SK-N-SH treated with all-trans-retinoic acid at 6 μM for 48 hours (cell line): ENCODE measurements around the gene NAPG.

Experiments
- ATAC-seq: fragments of 200-7000 bp; cut with Tn5 transposase; 3 replicates; pipeline ENCODE4 v1.9.1; 2020; ENCODE audit warnings: mild to moderate bottlenecking, moderate library complexity
- ARNTL ChIP-seq: fragments of 450-650 bp; formaldehyde crosslinking; IDR thresholded peaks from 2 replicates; pipeline ENCODE4 v1.5.0; 2020; ENCODE audit warnings: low read depth, mild to moderate bottlenecking, moderate library complexity, borderline replicate concordance
- BACH2 ChIP-seq: fragments of 250-450 bp; sonication (Bioruptor Pico); IDR thresholded peaks from 2 replicates; pipeline ENCODE4 v1.9.0; 2021; ENCODE audit warnings: mild to moderate bottlenecking, borderline replicate concordance
- CSDC2 ChIP-seq: fragments of 250-450 bp; sonication (Bioruptor Pico); IDR thresholded peaks from 2 replicates; pipeline ENCODE4 v1.5.0; 2020; ENCODE audit warnings: mild to moderate bottlenecking, moderate library complexity
- ESRRG ChIP-seq: fragments of 250-450 bp; sonication (Bioruptor Pico); IDR thresholded peaks from 2 replicates; pipeline ENCODE4 v1.6.1; 2021; ENCODE audit warnings: mild to moderate bottlenecking
- GLIS3 ChIP-seq: fragments of 250-450 bp; sonication (Bioruptor Pico); IDR thresholded peaks from 2 replicates; pipeline ENCODE4 v1.5.0; 2020; ENCODE audit warnings: mild to moderate bottlenecking, moderate library complexity
- OSR1 ChIP-seq: fragments of 250-450 bp; sonication (Bioruptor Pico); IDR thresholded peaks from 2 replicates; pipeline ENCODE4 v1.8.0; 2022; ENCODE audit warnings: moderate library complexity, mild to moderate bottlenecking, inconsistent platforms
- PPARA ChIP-seq: fragments of 250-450 bp; sonication (Bioruptor Pico); IDR thresholded peaks from 2 replicates; pipeline ENCODE4 v1.5.0; 2020; ENCODE audit warnings: mild to moderate bottlenecking, borderline replicate concordance
- SNAI2 ChIP-seq: fragments of 250-450 bp; sonication (Bioruptor Pico); IDR thresholded peaks from 2 replicates; pipeline ENCODE4 v1.5.0; 2020; ENCODE audit warnings: mild to moderate bottlenecking, moderate library complexity
- TCF4 ChIP-seq: fragments of 250-450 bp; sonication (Bioruptor Pico); IDR thresholded peaks from 2 replicates; pipeline ENCODE4 v1.8.0; 2021; ENCODE audit warnings: mild to moderate bottlenecking, moderate library complexity, borderline replicate concordance
- TOX ChIP-seq: fragments of 250-450 bp; sonication (Bioruptor Pico); IDR thresholded peaks from 2 replicates; pipeline ENCODE4 v1.8.0; 2021; ENCODE audit warnings: mild to moderate bottlenecking, moderate library complexity, borderline replicate concordance
- ZC3H10 ChIP-seq: fragments of 250-450 bp; sonication (Bioruptor Pico); IDR thresholded peaks from 2 replicates; pipeline ENCODE4 v1.5.1; 2021; ENCODE audit warnings: mild to moderate bottlenecking, moderate library complexity
- ZFP3 ChIP-seq: fragments of 250-450 bp; sonication (Bioruptor Pico); IDR thresholded peaks from 2 replicates; pipeline ENCODE4 v1.5.0; 2020; ENCODE audit warnings: mild to moderate bottlenecking, moderate library complexity
- ZFP30 ChIP-seq: fragments of 450-650 bp; formaldehyde crosslinking; IDR thresholded peaks from 2 replicates; pipeline ENCODE4 v1.5.0; 2022; ENCODE audit warnings: mild to moderate bottlenecking, moderate library complexity
- ZNF565 ChIP-seq: fragments of 450-650 bp; formaldehyde crosslinking; conservative IDR thresholded peaks from 2 replicates; pipeline ENCODE4 v1.5.0; 2020; ENCODE audit warnings: low read depth, mild to moderate bottlenecking, moderate library complexity
- ZNF70 ChIP-seq: fragments of 450-650 bp; formaldehyde crosslinking; IDR thresholded peaks from 2 replicates; pipeline ENCODE4 v1.5.0; 2020; ENCODE audit warnings: mild to moderate bottlenecking, moderate library complexity
- ZNF8 ChIP-seq: fragments of 450-650 bp; formaldehyde crosslinking; IDR thresholded peaks from 2 replicates; pipeline ENCODE4 v1.5.0; 2020; ENCODE audit warnings: mild to moderate bottlenecking, moderate library complexity
- TF ChIP-seq, protein P1 (sequence below): fragments of 250-450 bp; sonication (Bioruptor Pico); IDR thresholded peaks from 2 replicates; pipeline ENCODE4 v1.5.1; 2021; ENCODE audit warnings: mild to moderate bottlenecking, moderate library complexity
- TF ChIP-seq, protein P2 (sequence below): fragments of 250-450 bp; sonication (Bioruptor Pico); IDR thresholded peaks from 2 replicates; pipeline ENCODE4 v1.5.0; 2020; ENCODE audit warnings: mild to moderate bottlenecking, moderate library complexity
- TF ChIP-seq, protein P3 (sequence below): fragments of 250-450 bp; sonication (Bioruptor Pico); IDR thresholded peaks from 2 replicates; pipeline ENCODE4 v1.5.1; 2020; ENCODE audit warnings: low read depth, mild to moderate bottlenecking, moderate library complexity
- TF ChIP-seq, protein P4 (sequence below): fragments of 250-450 bp; sonication (Bioruptor Pico); IDR thresholded peaks from 2 replicates; pipeline ENCODE4 v1.8.0; 2020; ENCODE audit warnings: mild to moderate bottlenecking, moderate library complexity, borderline replicate concordance

NAPG gene

DNA sequence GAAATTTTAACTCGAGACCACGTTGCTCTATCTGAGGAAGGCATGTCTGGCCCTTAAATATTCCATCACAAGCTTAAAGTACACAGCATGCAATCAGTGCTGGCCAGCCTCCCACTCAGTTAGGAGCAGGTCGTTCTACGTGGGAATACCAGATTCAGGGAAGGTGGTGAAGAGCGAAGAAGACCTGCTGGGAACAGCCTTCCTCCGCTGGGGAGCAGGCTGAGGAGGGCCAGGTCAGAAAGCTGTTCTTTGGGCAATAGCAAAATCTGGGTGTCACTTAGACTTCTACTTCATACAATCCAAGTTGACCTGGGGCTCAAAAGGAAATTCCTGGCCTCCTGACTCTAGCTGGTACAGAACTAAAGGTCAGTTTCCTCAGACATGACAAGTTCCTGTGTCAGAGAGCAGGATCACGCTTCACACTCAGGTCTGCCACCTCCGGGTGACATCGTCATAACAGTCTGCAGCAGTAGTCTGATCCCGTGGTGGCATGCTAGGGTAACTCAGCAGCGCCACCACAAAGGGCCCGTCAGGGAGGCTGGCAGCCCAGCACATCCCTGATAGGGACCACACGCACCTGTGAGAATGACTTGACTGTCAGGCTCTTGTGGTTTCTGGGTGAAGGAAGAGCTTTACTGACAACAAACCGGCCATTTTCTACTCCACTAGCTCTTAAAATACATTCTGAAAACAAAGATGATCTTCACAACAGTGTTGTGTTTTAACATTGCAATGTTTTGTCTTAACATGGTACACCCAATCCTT, 35.2 kb upstream of the NAPG start (continued):
- TF ChIP-seq, protein P1, sequence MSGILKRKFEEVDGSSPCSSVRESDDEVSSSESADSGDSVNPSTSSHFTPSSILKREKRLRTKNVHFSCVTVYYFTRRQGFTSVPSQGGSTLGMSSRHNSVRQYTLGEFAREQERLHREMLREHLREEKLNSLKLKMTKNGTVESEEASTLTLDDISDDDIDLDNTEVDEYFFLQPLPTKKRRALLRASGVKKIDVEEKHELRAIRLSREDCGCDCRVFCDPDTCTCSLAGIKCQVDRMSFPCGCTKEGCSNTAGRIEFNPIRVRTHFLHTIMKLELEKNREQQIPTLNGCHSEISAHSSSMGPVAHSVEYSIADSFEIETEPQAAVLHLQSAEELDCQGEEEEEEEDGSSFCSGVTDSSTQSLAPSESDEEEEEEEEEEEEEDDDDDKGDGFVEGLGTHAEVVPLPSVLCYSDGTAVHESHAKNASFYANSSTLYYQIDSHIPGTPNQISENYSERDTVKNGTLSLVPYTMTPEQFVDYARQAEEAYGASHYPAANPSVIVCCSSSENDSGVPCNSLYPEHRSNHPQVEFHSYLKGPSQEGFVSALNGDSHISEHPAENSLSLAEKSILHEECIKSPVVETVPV (CRISPR knock-in tag) = no peak
- TF ChIP-seq SNAI2 = no peak

DNA sequence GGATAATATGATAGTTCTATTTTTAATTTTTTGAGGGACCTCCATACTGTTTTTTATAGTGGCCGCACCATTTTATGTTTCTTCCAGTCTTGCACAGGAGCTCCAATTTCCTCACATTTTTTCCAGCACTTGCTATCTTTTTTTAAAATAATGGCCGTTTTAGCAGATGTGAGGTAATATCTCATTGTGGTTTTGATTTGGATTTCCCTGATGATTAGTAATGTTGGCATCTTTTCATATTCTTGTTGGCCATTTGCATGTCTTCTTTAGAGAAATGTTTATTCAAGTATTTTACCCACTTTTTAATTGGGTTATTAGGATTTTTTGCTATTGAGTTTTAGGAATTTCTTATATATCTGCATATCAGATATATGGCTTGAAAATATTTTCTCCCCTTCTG, 29.9 kb upstream of the NAPG start:
- ATAC-seq = no peak
- no peak for TF ChIP-seq ZNF565 (CRISPR knock-in tag)
- TF ChIP-seq, protein P2, sequence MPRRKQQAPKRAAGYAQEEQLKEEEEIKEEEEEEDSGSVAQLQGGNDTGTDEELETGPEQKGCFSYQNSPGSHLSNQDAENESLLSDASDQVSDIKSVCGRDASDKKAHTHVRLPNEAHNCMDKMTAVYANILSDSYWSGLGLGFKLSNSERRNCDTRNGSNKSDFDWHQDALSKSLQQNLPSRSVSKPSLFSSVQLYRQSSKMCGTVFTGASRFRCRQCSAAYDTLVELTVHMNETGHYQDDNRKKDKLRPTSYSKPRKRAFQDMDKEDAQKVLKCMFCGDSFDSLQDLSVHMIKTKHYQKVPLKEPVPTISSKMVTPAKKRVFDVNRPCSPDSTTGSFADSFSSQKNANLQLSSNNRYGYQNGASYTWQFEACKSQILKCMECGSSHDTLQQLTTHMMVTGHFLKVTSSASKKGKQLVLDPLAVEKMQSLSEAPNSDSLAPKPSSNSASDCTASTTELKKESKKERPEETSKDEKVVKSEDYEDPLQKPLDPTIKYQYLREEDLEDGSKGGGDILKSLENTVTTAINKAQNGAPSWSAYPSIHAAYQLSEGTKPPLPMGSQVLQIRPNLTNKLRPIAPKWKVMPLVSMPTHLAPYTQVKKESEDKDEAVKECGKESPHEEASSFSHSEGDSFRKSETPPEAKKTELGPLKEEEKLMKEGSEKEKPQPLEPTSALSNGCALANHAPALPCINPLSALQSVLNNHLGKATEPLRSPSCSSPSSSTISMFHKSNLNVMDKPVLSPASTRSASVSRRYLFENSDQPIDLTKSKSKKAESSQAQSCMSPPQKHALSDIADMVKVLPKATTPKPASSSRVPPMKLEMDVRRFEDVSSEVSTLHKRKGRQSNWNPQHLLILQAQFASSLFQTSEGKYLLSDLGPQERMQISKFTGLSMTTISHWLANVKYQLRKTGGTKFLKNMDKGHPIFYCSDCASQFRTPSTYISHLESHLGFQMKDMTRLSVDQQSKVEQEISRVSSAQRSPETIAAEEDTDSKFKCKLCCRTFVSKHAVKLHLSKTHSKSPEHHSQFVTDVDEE (CRISPR knock-in tag) = no peak
- TF ChIP-seq ZNF8 (CRISPR knock-in tag) = no peak
- TF ChIP-seq OSR1 (CRISPR knock-in tag) = no peak

DNA sequence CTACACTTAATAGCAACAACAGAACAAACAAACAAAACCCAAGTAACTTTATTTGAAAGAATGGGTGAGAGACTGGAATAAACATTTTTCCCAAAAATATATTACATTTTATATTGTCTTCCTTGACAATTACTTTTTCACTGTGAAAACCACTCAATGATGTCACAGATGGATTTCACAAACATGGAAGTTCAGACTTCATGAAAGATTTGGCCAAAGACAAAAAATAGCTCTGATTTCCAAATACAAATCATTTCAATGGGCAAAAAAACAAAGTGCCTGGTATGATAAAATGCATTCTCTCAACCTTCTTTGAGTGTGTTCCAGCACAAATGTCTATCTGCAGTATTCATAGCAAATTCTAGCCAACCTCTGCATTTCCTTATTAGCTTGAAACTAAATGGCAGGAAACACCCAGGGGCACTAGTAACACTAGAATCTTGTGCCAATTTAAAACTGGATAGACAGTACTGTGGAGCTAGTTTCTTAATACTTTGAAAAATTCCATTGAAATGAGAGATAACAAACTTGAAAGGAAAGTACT, 28.5 kb upstream of the NAPG start:
- TF ChIP-seq, protein P3, sequence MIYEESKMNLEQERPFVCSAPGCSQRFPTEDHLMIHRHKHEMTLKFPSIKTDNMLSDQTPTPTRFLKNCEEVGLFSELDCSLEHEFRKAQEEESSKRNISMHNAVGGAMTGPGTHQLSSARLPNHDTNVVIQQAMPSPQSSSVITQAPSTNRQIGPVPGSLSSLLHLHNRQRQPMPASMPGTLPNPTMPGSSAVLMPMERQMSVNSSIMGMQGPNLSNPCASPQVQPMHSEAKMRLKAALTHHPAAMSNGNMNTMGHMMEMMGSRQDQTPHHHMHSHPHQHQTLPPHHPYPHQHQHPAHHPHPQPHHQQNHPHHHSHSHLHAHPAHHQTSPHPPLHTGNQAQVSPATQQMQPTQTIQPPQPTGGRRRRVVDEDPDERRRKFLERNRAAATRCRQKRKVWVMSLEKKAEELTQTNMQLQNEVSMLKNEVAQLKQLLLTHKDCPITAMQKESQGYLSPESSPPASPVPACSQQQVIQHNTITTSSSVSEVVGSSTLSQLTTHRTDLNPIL (CRISPR knock-in tag) = no peak
- TF ChIP-seq ARNTL (CRISPR knock-in tag) (no peak), PPARA (CRISPR knock-in tag) (no peak), GLIS3 (no peak), BACH2 (CRISPR knock-in tag) (no peak), ZNF70 (CRISPR knock-in tag) (no peak), ZFP30 (CRISPR knock-in tag) (no peak), ZC3H10 (no peak), ESRRG (CRISPR knock-in tag) (no peak), ZNF8 (CRISPR knock-in tag) (no peak), TOX (CRISPR knock-in tag) (no peak), CSDC2 (no peak), TCF4 (CRISPR knock-in tag) (no peak), ZFP3 (CRISPR knock-in tag) (no peak), OSR1 (CRISPR knock-in tag) (no peak)
- TF ChIP-seq, protein P4, sequence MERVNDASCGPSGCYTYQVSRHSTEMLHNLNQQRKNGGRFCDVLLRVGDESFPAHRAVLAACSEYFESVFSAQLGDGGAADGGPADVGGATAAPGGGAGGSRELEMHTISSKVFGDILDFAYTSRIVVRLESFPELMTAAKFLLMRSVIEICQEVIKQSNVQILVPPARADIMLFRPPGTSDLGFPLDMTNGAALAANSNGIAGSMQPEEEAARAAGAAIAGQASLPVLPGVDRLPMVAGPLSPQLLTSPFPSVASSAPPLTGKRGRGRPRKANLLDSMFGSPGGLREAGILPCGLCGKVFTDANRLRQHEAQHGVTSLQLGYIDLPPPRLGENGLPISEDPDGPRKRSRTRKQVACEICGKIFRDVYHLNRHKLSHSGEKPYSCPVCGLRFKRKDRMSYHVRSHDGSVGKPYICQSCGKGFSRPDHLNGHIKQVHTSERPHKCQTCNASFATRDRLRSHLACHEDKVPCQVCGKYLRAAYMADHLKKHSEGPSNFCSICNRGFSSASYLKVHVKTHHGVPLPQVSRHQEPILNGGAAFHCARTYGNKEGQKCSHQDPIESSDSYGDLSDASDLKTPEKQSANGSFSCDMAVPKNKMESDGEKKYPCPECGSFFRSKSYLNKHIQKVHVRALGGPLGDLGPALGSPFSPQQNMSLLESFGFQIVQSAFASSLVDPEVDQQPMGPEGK = no peak
- TF ChIP-seq, protein P1 (CRISPR knock-in tag) = no peak
- TF ChIP-seq, all 23 proteins: peak for 0
- ATAC-seq = no peak
